Kidney glomerular epithelial cell (primary cell): Measurements from ENCODE around the gene CARD9.
A peak's percentile ranks its signal among the peaks of the same experiment; 100 is the strongest.
"Not testable (repeated sequence)": the region's sequence is repeated elsewhere in the genome, so short reads cannot be mapped to it uniquely, and the experiment has no call there.

ENCODE experiments used
- DNase-seq: peaks from one replicate; lab custom pipeline; 2025; lab: John Stamatoyannopoulos, UW

Gene CARD9

GRCh38 chr9:136363949-136364748 lies 9.3 kb downstream of the CARD9 start:
- DNase-seq: no peak

GRCh38 chr9:136363106-136363948 lies 10.1 kb downstream of the CARD9 start, which contains the start of gene DNLZ:
TSS of gene DNLZ (minus strand) at chr9:136363744. CDS start at chr9:136363714, 30 bp downstream.
- DNase-seq: peak; percentile 81

- DNase-seq: no peak
Measured at GRCh38 chr9:136362450-136362784, 11.1 kb downstream of the CARD9 start.

DNA sequence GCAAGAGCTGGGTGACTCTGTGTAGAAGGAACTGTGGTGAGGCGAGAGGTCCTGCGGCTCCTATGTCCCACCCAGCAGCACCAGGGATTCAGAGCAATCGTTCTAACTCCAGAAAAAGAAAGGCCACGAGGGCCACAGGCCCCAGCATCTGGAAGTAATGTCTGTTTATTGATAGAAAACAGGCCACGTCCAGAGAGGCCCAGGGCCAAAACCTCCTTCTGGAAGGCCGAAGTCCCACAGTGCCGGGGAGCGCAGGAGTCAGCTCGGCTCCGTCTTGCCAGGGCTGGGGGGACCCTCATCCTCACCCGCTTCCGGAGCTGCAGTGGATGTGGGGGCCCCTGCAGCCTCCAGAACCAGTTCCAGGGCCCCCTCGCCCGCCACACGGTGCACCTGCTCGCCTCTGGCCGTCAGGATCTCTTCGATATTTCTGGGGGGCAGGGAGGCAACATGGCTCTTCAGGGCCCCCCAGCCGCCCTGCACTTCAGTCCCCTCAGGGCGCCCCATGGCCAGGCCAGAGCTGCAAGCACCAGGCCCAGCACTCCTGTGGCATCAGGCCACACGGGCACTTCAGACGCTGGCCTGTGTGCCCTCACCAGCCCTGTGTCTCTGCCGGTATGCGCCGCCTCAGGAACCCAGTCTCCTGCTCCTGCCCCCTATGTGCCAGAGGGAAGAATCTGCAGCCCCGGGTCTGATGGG lies 11.6 kb downstream of the CARD9 start:
- DNase-seq: no peak

GRCh38 chr9:136361047-136361753 lies 12.3 kb downstream of the CARD9 start:
- no peak for DNase-seq

GRCh38 chr9:136359774-136360718 lies 13.4 kb downstream of the CARD9 start:
- DNase-seq: no peak

DNA sequence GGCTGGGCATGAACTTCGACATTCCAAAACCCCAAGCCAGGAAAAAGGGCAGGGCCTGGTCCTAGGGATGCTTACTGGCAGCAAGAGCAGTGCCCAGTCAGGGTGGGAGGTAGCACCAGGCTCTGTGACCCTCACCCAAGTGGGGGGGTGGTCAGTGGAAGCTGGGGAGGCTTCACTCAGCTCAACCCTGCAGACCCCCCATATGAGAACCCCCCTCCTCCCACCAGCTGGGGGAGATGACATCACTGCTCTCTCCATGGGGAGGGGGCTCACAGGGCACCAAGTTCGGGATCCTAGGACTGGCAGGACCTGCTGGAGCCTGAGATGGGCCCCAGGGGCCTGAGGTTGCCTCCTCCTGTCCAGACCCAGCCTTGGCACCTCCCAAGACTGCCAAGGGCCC lies 14.6 kb downstream of the CARD9 start:
- no peak for DNase-seq

DNA sequence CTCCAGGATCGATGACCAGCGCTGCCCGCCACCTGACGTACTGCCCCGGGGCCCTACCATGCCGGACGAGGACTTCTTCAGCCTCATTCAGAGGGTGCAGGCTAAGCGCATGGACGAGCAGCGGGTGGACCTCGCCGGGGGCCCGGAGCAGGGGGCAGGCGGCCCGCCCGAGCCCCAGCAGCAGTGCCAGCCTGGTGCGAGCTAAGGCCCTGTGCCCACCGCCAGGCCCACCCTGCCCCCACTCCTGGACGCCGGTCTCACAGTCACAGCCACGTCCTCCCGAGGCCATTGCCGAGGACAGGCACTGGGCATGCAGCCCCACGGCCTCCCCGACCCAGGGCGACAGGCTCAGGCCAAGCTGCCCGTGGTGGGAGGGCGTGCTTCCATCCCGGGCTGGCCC lies 15.5 kb downstream of the CARD9 start:
- no peak for DNase-seq

- no peak for DNase-seq
Measured at GRCh38 chr9:136357202-136357725, 16.2 kb downstream of the CARD9 start.

GRCh38 chr9:136355616-136356557 lies 17.6 kb downstream of the CARD9 start:
- no peak for DNase-seq

GRCh38 chr9:136354592-136355085 lies 18.8 kb downstream of the CARD9 start:
- no peak for DNase-seq

DNA sequence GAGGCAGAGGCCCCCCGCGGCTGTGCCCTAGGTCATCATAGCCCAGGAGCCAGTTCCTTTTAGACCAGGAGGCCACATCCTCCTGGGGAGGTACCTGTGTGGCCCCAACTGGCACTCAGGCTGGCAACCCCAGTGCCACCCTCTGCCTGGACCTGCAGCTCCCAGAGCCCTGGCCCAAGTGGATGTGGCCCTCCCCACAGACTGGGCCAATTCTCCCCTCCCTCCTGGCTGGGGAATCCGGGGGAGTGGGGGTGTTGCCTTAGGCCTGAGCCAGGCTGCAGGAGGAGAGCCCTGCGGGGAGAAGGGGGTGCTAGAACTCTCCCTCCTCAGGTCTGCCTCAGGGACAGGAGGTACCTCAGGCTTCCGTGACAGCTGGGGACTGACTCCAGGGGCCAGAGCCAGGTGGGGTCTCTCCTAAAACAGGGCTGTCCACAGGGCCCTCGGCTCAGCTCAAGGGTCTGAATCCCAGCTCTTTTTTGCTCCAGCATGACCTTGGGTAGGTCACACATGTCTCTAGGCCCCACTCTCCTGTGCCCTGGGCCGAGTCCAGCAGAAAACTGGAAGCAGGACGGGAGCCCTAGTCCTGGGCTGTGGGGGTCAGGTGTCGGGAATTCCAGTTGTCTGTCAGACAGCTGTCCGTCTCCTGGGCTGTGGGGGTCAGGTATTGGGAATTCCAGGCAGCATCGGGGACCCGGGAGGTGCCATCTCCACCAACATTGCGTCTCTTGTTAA lies 19.5 kb downstream of the CARD9 start:
- no peak for DNase-seq

GRCh38 chr9:136353088-136353487 lies 20.4 kb downstream of the CARD9 start:
- DNase-seq: no peak

DNA sequence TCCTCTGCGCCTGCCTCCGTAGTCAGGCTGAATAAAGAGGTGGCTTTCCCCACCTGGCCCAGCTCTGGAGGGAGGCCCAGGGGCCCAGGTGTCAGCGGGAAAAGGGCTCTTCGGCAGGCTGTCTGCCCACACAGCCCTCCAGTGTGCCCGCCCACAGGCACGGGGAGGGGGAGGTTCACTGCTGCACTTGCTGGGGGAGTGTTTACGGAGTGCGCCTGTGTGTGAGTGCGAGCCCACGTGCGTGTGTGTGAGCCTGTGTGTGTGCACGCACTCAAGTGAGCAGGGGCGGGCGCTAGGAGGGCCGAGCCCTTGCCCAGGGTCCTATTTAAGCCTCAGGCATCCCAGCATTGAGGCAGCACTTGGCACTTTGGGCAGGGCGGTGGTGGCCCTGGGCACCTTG lies 20.8 kb downstream of the CARD9 start:
- no peak for DNase-seq

DNA sequence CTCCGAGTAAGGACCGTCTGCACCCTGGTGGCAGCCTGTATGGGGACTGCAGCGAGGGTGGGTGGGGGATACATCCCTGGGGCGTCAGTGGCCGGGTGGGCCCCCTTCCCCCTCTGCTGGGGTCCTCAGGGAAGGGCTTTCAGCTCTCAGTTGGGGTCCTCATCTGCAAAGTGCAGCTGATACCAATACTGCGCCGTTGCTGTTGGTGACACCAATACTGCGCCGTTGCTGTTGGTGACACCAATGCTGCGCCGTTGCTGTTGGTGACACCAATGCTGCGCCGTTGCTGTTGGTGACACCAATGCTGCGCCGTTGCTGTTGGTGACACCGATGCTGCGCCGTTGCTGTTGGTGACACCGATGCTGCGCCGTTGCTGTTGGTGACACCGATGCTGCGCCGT lies 21.6 kb downstream of the CARD9 start:
- DNase-seq: not testable (repeated sequence)

DNA sequence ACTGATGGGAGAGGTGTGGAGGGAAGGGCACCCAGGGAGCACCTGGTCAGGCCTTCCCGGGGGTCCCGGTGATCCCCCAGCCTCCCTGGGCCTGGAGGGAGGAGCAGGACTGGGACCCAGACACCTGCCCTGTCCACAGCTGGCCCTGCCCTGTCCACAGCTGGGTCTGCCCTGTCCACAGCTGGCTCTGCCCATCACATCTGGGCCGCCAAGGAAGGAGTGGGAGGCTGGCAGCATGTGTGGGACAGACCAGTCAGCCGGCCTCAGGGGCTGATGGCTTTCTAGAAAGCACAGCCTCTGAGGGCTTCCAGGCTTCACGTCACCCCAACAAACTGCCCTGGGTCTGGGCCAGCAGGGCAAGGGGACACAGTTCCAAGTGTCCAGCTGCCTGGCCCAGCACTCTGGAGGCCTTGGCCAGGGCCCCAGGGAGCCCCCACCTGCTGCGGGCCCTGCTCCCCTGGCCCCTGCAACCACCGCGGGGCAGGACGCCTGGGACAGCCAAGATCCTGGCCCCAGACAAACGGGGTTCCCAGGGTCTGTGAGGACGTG lies 22.1 kb downstream of the CARD9 start:
- DNase-seq: no peak

DNA sequence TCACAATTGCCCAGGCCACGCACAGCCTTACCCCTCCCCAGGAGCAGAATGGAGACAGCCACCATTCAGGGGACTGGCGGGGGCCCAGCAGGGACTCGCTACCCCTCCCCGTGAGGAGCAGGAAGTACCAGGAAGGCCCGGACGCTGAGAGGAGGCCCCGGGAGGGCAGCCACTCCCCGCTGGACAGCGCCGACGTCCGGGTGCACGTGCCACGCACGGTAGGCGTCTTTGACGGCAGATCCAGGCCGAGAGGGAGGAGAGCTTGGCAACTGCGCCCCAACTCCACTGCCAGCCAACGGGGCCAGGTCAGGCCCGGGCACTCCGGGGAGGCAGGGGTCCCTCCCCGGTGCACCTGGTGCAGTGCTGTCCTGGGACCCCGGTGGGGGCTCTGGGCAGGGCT lies 23.9 kb downstream of the CARD9 start:
- DNase-seq: no peak

DNA sequence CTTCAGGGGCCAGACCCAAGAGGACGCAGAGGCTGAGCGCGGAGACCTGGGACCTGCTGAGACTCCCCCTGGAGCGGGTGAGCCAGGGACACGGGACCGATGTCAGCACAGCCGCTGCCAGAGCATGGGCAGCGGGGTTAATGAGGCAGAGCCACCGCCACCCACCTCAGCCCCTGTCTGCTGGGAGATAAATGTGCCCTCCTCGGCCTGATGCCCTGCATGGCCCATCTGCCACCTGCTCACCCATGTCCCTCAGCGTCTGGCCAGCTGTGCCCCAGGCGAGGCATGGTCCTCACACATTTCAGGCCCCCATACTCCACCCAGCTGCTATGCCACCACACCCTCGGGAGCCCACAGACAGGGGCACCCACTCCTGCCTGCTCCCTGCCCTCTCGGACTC lies 24.8 kb downstream of the CARD9 start:
- no peak for DNase-seq
